Thyroid gland (tissue), 4 donors: ENCODE data around the gene CDC123. TPM values are rescaled to one million over a fixed set of nuclear protein-coding genes. Genes with fewer than 3 reads are reported as not detected.
A peak's percentile ranks its signal among the peaks of the same experiment; 100 is the strongest.

Experiments
- DNase-seq, 2 donors: peaks; one replicate each; pipeline ENCODE4 v3.0.0-alpha.2; 2019
- H3K27ac ChIP-seq, 3 donors: fragments of 200-600 bp; sonication (generic); 1 replicate in 2 of 3; 2 replicates in 1 of 3; pipeline ENCODE4 v1.5.1; 2016 to 2019; ENCODE audit warnings: mild to moderate bottlenecking in 1 of 3, moderate library complexity in 1 of 3
- H3K27me3 ChIP-seq: fragments of 200-600 bp; sonication (generic); one replicate; pipeline ENCODE4 v1.5.1; 2019
- H3K36me3 ChIP-seq, 2 donors: fragments of 200-600 bp; sonication (generic); one replicate each; pipeline ENCODE4 v1.5.1; 2016 to 2019
- H3K4me1 ChIP-seq, 2 donors: fragments of 200-600 bp; sonication (generic); one replicate each; pipeline ENCODE4 v1.5.1; 2017 to 2019
- H3K4me3 ChIP-seq, 3 donors: fragments of 200-600 bp; sonication (generic); replicated peaks in 1 of 3; 1 replicate in 2 of 3; 2 replicates in 1 of 3; pipeline ENCODE4 v1.5.1; 2016; ENCODE audit warnings: mild to moderate bottlenecking in 1 of 3
- H3K9me3 ChIP-seq: fragments of 200-600 bp; sonication (generic); one replicate; pipeline ENCODE4 v1.5.1; 2017
- POLR2A ChIP-seq, 2 donors: fragments of 450-650 bp; IDR thresholded peaks; one replicate each; pipeline ENCODE4 v1.6.1; 2017; ENCODE audit warnings: antibody characterized with exemption in 2 of 2, mild to moderate bottlenecking in 2 of 2, moderate library complexity in 1 of 2
- WGBS, 2 donors: methylation state at CpG; one replicate each; pipeline ENCODE4 v1.1.5; 2017; 5-methylcytosine and 5-hydroxymethylcytosine counted together
- intact Hi-C: fragments of 100-400 bp; cut with DNase I; formaldehyde crosslinking; loops from one replicate; pipeline ENCODE4 v1.15.1; 2023
- total RNA-seq, 4 donors: library from RNA; depleted of rRNA; stranded (reverse); fragments of >200 nt; gene quantifications; one replicate each; pipeline ENCODE4 v1.2.3, GENCODE V29; 2016
- TF ChIP-seq, protein P1 (sequence below), 6 experiments: fragments of 200-600 bp in 3 of 6; fragments of 450-650 bp in 3 of 6; sonication (generic) in 3 of 6; IDR thresholded peaks; one replicate each; pipeline ENCODE4 v1.5.1; 2016 to 2019; ENCODE audit warnings: antibody characterized with exemption in 6 of 6, mild to moderate bottlenecking in 2 of 6, inconsistent platforms in 1 of 6, moderate library complexity in 1 of 6

CDC123 gene
- total RNA-seq, 4 donors from 2014 or later = 50.7 to 88.2 (median 68.9) TPM

DNA sequence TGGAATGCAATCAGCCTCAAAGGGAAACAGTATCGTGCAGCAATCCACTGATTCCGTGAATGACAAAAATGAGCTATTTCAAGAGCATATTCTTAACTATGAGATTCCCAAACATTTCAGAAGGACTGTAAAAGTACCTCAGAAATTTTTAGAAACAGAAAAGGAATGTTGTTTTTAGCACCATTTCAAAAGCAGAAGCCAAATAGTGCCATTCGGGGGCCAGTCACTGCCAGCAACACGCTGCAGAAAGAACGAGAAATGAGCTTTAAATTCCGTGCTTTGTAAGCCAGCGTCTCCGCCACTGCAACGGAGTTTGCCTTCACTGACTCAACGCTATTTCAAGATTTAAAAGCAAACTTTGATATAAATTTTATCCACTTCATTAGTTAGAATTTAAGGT lies 6.6 kb upstream of the CDC123 start:
- H3K27ac ChIP-seq = no peak overlapping the region
- H3K27me3 ChIP-seq = no peaks in the 10 kb centered on the region
- WGBS, 2 donors = 95 to 96% methylated on average over 10 of the region's 10 CpGs
- DNase-seq = no peak
- peaks cover 7 to 13% of the 10 kb centered on the region in 2 donors for H3K36me3 ChIP-seq
- intact Hi-C loops = no loop called here
- H3K4me3 ChIP-seq = no peak overlapping the region
- H3K9me3 ChIP-seq = no peaks in the 10 kb centered on the region
- TF ChIP-seq POLR2A (IDR thresholded peaks at IDR 0.05) = no peak
- TF ChIP-seq, protein P1, sequence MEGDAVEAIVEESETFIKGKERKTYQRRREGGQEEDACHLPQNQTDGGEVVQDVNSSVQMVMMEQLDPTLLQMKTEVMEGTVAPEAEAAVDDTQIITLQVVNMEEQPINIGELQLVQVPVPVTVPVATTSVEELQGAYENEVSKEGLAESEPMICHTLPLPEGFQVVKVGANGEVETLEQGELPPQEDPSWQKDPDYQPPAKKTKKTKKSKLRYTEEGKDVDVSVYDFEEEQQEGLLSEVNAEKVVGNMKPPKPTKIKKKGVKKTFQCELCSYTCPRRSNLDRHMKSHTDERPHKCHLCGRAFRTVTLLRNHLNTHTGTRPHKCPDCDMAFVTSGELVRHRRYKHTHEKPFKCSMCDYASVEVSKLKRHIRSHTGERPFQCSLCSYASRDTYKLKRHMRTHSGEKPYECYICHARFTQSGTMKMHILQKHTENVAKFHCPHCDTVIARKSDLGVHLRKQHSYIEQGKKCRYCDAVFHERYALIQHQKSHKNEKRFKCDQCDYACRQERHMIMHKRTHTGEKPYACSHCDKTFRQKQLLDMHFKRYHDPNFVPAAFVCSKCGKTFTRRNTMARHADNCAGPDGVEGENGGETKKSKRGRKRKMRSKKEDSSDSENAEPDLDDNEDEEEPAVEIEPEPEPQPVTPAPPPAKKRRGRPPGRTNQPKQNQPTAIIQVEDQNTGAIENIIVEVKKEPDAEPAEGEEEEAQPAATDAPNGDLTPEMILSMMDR (IDR thresholded peaks at IDR 0.05) = no peak
- H3K4me1 ChIP-seq = peaks cover 2 to 12% of the 10 kb centered on the region in 2 donors

DNA sequence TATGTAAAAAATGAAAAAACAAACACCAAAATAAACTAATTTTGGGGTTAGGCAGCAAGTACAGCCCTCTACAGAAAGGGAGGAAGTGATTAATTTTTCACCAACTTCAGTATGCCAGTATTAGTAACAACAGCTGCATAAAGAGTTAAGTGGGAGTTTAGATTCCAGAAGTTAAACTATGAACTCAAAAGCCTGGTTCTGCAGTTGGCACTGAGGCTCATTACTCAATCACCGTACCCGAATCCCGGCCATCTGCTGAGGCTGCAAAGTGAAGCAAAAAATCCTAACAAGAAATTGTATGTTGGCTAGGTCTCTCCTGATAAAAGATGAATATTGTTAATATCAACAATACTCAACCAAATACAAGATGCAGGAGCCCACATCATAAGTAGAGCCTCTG lies 4.3 kb upstream of the CDC123 start:
- peaks cover 8 to 14% of the 10 kb centered on the region in 2 donors for H3K4me1 ChIP-seq
- H3K27me3 ChIP-seq = no peaks in the 10 kb centered on the region
- no peak overlapping the region for H3K27ac ChIP-seq
- H3K4me3 ChIP-seq = no peak overlapping the region
- intact Hi-C loops = no loop called here
- no peaks in the 10 kb centered on the region for H3K36me3 ChIP-seq
- no peak for DNase-seq
- 70 to 76% methylated on average over 3 of the region's 3 CpGs for WGBS, 2 donors
- TF ChIP-seq, protein P1 (IDR thresholded peaks at IDR 0.05) = no peak
- TF ChIP-seq POLR2A (IDR thresholded peaks at IDR 0.05) = no peak
- no peaks in the 10 kb centered on the region for H3K9me3 ChIP-seq

DNA sequence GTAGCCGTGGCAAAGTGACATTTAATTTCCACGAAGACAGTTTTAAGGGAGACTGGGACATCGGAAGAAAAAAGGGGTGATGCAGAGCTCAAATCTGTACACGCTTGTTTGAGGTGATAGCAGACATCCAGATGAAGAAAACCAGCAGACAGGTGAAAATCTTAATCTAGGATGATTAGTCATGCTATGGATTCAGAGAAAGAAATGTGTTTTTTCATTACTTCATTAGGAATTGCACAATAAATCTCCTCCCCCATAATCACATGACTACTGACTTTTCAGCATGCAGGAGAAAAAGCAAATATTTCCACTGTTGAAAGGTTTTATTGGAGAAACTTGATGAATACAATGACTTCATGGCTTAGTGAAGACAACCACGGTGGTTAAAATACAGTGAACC lies 2.8 kb upstream of the CDC123 start:
- Histone ChIP-seq H3K36me3 (no peaks in the 10 kb centered on the region), H3K9me3 (no peaks in the 10 kb centered on the region), H3K27me3 (no peaks in the 10 kb centered on the region), H3K4me1 (peaks cover 17 to 27% of the 10 kb centered on the region in 2 donors), H3K4me3 (no peak overlapping the region), H3K27ac (no peak overlapping the region)
- 91% methylated on average over 5 of the region's 5 CpGs for WGBS, 2 donors
- DNase-seq = no peak
- TF ChIP-seq, protein P1 (IDR thresholded peaks at IDR 0.05) = no peak
- no peak for TF ChIP-seq POLR2A (IDR thresholded peaks at IDR 0.05)
- intact Hi-C loops = no loop called here

DNA sequence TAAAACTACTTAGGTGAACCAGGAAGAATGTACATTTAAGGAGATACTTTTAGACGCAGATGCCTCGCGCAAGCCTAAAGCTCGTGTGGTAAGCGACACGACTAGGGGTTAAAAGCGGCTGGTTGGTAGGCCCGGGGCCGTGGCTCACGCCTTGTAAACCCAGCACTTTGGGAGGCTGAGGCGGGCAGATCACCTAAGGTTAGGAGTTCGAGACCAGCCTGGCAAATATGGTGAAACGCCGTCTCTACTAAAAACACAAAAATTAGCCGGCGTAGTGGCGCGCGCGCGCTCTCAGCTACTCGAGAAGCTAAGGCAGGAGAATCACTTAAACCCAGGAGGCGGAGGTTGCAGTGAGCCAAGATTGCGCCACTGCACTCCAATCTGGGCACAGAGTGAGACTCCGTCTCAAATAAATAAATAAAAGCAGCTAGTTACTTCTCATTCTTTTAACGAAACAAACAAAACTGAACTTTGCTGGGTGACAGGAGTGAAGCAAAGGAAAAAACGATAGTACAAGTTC lies 1.2 kb upstream of the CDC123 start:
- H3K4me1 ChIP-seq = peaks cover 17 to 27% of the 10 kb centered on the region in 2 donors
- TF ChIP-seq, protein P1 (IDR thresholded peaks at IDR 0.05) = no peak
- TF ChIP-seq POLR2A (IDR thresholded peaks at IDR 0.05) = no peak
- intact Hi-C loops = no loop called here
- H3K4me3 ChIP-seq = peak overlapping the region; percentile 60 to 93 (median 64)
- WGBS, 2 donors = 4 to 9% methylated on average over 21 to 25 of the region's 27 CpGs
- no peaks in the 10 kb centered on the region for H3K27me3 ChIP-seq
- peak; percentile 66 to 67 for DNase-seq
- no peaks in the 10 kb centered on the region for H3K9me3 ChIP-seq
- H3K36me3 ChIP-seq = peaks cover 0 to 5% of the 10 kb centered on the region in 2 donors
- H3K27ac ChIP-seq = peak overlapping the region; percentile 61 to 95 (median 90)

DNA sequence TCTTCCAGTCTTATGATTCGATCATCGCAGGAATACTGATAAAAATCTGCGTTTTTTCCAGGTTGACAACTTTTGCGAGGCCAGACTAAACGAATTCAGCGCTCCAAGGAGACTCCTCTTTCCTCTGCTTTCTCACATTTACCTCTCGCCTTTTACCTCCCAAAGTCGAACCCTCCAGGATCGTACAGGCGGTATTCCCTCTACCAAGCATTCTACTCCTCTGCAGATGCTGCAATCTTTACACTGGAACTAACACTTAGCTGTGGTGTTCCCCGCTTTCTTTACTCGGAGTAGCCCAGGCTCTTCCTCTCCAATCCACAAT lies 746 bp upstream of the CDC123 start:
- TF ChIP-seq POLR2A (IDR thresholded peaks at IDR 0.05) = no peak
- TF ChIP-seq, protein P1 (IDR thresholded peaks at IDR 0.05) = no peak
- intact Hi-C loops = no loop called here
- peaks cover 17 to 27% of the 10 kb centered on the region in 2 donors for H3K4me1 ChIP-seq
- H3K27ac ChIP-seq = peak overlapping the region; percentile 61 to 95 (median 90)
- no peaks in the 10 kb centered on the region for H3K9me3 ChIP-seq
- H3K36me3 ChIP-seq = peaks cover 0 to 5% of the 10 kb centered on the region in 2 donors
- DNase-seq = no peak
- no peaks in the 10 kb centered on the region for H3K27me3 ChIP-seq
- H3K4me3 ChIP-seq = peak overlapping the region; percentile 60 to 93 (median 64)
- 1% methylated on average over 12 of the region's 12 CpGs for WGBS, 2 donors
